Measurements from ENCODE around the gene LTBP2. TPM values are rescaled to one million over a fixed set of nuclear protein-coding genes. Genes with fewer than 3 reads are reported as not detected.

The LTBP2 gene
- total and polyA plus RNA-seq, 2 of the 13 experiments (the other 11 are each of a cell fraction or from before 2014, with no cell fraction given) = 0.20 to 0.41 TPM

GRCh38 chr14:74610199-74610865 lies 1.7 kb downstream of the LTBP2 start:
- Histone ChIP-seq H3K27ac (ENCODE audit: extremely low read length, insufficient read depth, low read length) (no peak overlapping the region), H3K36me3 (replicated peaks in 1 of 2; ENCODE audit: control insufficient read depth in 1 of 2, insufficient read depth in 2 of 2, low read length in 2 of 2) (no peaks in the 10 kb centered on the region), H3K27me3 (ENCODE audit: control insufficient read depth in 1 of 2, insufficient read depth in 2 of 2, low read length in 2 of 2) (peaks cover 3 to 19% of the 10 kb centered on the region in 2 experiments), H3K9me3 (ENCODE audit: low read length) (no peaks in the 10 kb centered on the region), H3K4me1 (ENCODE audit: insufficient read depth, low read length) (peaks cover 11% of the 10 kb centered on the region), H2AFZ (ENCODE audit: low read length) (no peak overlapping the region), H3K9ac (ENCODE audit: insufficient read depth, low read depth, low read length) (no peak overlapping the region), H3K4me3 (replicated peaks in 1 of 3; ENCODE audit: insufficient read depth in 1 of 3, low read depth in 2 of 3, low read length in 3 of 3) (no peak overlapping the region), H3K79me2 (ENCODE audit: insufficient read depth, low read length) (no peaks in the 10 kb centered on the region), H4K20me1 (ENCODE audit: insufficient read depth, low read length) (no peaks in the 10 kb centered on the region), H3K4me2 (ENCODE audit: low read depth, low read length) (no peak overlapping the region)
- no TSS peak for BruUV-seq (replicated peaks)
- ATAC-seq = no peak
- WGBS (ENCODE audit: low lambda C conversion rate) = 83% methylated on average over 26 of the region's 26 CpGs
- FAIRE-seq = no peak
- in situ Hi-C loops (cut with HindIII; ENCODE audit: extremely low pct_ligation_motif_present, low pct_unique_long_range_greater_than_20kb) = loop anchor here (25.0 kb wide), 1 partner anchor 177 kb away; no protein-coding TSS in a partner anchor
- ChIA-PET POLR2A (interaction anchor here (1.2 to 1.7 kb wide), 2 partner anchors 8 to 153 kb away, joined by 5 to 10 read pairs; no protein-coding TSS in a partner anchor), CTCF (ENCODE audit: low intra/inter-chr PET ratio, low total read pairs) (interaction anchor here (2.5 kb wide), 1 partner anchor 102 kb away, joined by 8 read pairs; the partner anchor contains the start of genes AREL1 and FCF1)
- intact Hi-C loops (cut with micrococcal nuclease; ENCODE audit: unreplicated experiment) = loop anchor here (5.0 kb wide), 1 partner anchor 108 kb away; no protein-coding TSS in a partner anchor
- no peak for TF ChIP-seq HMGXB4 (CRISPR knock-in tag; IDR thresholded peaks at IDR 0.05; ENCODE audit: borderline replicate concordance in 1 of 2, low read depth in 1 of 2)
- TF ChIP-seq NFKB2 (CRISPR knock-in tag; IDR thresholded peaks at IDR 0.05; ENCODE audit: borderline replicate concordance) = no peak
- TF ChIP-seq ZNF776 (CRISPR knock-in tag; IDR thresholded peaks at IDR 0.05) = no peak
- TF ChIP-seq HOMEZ (CRISPR knock-in tag; IDR thresholded peaks at IDR 0.05; ENCODE audit: low read depth) = no peak
- no peak for TF ChIP-seq SUZ12 (IDR thresholded peaks at IDR 0.05; ENCODE audit: low read depth, low read length)
- TF ChIP-seq GLI4 (CRISPR knock-in tag; IDR thresholded peaks at IDR 0.05; ENCODE audit: borderline replicate concordance) = no peak
- no peak for TF ChIP-seq GLMP (CRISPR knock-in tag; IDR thresholded peaks at IDR 0.05; ENCODE audit: borderline replicate concordance)
- no peak for TF ChIP-seq TOE1 (CRISPR knock-in tag; IDR thresholded peaks at IDR 0.05)
- DNase-seq (ENCODE audit: low spot score) = no peak

Data from HepG2 (cell line).